ENCODE results near the gene PRSS38. TPM values are rescaled to one million over a fixed set of nuclear protein-coding genes. Genes with fewer than 3 reads are reported as not detected.

Gene PRSS38
- total and polyA plus RNA-seq, 10 of the 15 experiments (the other 5 are each of a cell fraction or from before 2014, with no cell fraction given), result not detected

GRCh38 chr1:227779021-227779441 is 36.4 kb upstream of the PRSS38 start:
- Histone ChIP-seq H3K36me3 (ENCODE audit: control insufficient read depth in 2 of 2, insufficient read depth in 2 of 2, low read length in 1 of 2) (peaks cover 4 to 11% of the 10 kb centered on the region in 2 experiments; a peak in 3 of 4 replicates), H3K27me3 (replicated peaks in 1 of 2; ENCODE audit: control insufficient read depth in 2 of 2, insufficient read depth in 2 of 2, low read length in 1 of 2) (no peaks in the 10 kb centered on the region), H3K4me3 (no peak overlapping the region), H3K9ac (ENCODE audit: control insufficient read depth, insufficient read depth, low read length) (no peak overlapping the region), H3K4me1 (ENCODE audit: control insufficient read depth, insufficient read depth, low read length) (no peaks in the 10 kb centered on the region), H3K27ac (ENCODE audit: control insufficient read depth, insufficient read depth) (no peak overlapping the region), H2AFZ (ENCODE audit: control insufficient read depth, low read depth, low read length) (no peak overlapping the region), H4K20me1 (ENCODE audit: control insufficient read depth, insufficient read depth) (no peaks in the 10 kb centered on the region), H3K9me3 (replicated peaks; ENCODE audit: control insufficient read depth, insufficient read depth, low read length) (no peaks in the 10 kb centered on the region), H3K79me2 (ENCODE audit: control insufficient read depth, insufficient read depth, low read length) (no peaks in the 10 kb centered on the region), H3K4me2 (ENCODE audit: control insufficient read depth, insufficient read depth) (no peak overlapping the region)
- no TSS peak for BruUV-seq (replicated peaks)
- DNase-seq (ENCODE audit: low read depth, low spot score) (no peak), FAIRE-seq (no peak), ATAC-seq (no peak)
- no peak for TF ChIP-seq RFX5 (IDR thresholded peaks at IDR 0.05; ENCODE audit: low read depth, low read length)
- no peak for TF ChIP-seq ETV6 (conservative IDR thresholded peaks at IDR 0.05 in 1 of 2, IDR thresholded peaks at IDR 0.05 in 1 of 2; ENCODE audit: borderline replicate concordance in 1 of 2, low read depth in 1 of 2)
- no peak for TF ChIP-seq BCL11A (IDR thresholded peaks at IDR 0.05; ENCODE audit: low read depth, low read length)
- TF ChIP-seq, protein P1, sequence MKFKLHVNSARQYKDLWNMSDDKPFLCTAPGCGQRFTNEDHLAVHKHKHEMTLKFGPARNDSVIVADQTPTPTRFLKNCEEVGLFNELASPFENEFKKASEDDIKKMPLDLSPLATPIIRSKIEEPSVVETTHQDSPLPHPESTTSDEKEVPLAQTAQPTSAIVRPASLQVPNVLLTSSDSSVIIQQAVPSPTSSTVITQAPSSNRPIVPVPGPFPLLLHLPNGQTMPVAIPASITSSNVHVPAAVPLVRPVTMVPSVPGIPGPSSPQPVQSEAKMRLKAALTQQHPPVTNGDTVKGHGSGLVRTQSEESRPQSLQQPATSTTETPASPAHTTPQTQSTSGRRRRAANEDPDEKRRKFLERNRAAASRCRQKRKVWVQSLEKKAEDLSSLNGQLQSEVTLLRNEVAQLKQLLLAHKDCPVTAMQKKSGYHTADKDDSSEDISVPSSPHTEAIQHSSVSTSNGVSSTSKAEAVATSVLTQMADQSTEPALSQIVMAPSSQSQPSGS (IDR thresholded peaks at IDR 0.05; ENCODE audit: low read length), result no peak
- no peak for TF ChIP-seq JUND (IDR thresholded peaks at IDR 0.05; ENCODE audit: low read depth, low read length)
- TF ChIP-seq, protein P2, sequence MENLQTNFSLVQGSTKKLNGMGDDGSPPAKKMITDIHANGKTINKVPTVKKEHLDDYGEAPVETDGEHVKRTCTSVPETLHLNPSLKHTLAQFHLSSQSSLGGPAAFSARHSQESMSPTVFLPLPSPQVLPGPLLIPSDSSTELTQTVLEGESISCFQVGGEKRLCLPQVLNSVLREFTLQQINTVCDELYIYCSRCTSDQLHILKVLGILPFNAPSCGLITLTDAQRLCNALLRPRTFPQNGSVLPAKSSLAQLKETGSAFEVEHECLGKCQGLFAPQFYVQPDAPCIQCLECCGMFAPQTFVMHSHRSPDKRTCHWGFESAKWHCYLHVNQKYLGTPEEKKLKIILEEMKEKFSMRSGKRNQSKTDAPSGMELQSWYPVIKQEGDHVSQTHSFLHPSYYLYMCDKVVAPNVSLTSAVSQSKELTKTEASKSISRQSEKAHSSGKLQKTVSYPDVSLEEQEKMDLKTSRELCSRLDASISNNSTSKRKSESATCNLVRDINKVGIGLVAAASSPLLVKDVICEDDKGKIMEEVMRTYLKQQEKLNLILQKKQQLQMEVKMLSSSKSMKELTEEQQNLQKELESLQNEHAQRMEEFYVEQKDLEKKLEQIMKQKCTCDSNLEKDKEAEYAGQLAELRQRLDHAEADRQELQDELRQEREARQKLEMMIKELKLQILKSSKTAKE (IDR thresholded peaks at IDR 0.05; ENCODE audit: low read depth, poor library complexity, severe bottlenecking), result no peak
- no peak for TF ChIP-seq ZBED1 (IDR thresholded peaks at IDR 0.05; ENCODE audit: borderline replicate concordance)
- no peak for TF ChIP-seq NBN (IDR thresholded peaks at IDR 0.05)
- TF ChIP-seq POLR2AphosphoS5 (IDR thresholded peaks at IDR 0.05; ENCODE audit: low read length), result no peak
- no peak for TF ChIP-seq MYB (IDR thresholded peaks at IDR 0.05; ENCODE audit: borderline replicate concordance, low read depth, low read length)
- TF ChIP-seq NR2F1 (conservative IDR thresholded peaks at IDR 0.05), result no peak
- TF ChIP-seq ZNF384 (IDR thresholded peaks at IDR 0.05; ENCODE audit: borderline replicate concordance, low read depth, low read length), result no peak
- no peak for TF ChIP-seq WRNIP1 (IDR thresholded peaks at IDR 0.05; ENCODE audit: borderline replicate concordance, low read depth, low read length)
- no peak for TF ChIP-seq YBX1 (IDR thresholded peaks at IDR 0.05)
- TF ChIP-seq TARDBP (IDR thresholded peaks at IDR 0.05; ENCODE audit: borderline replicate concordance), result no peak
- no peak for TF ChIP-seq RELA (IDR thresholded peaks at IDR 0.05; ENCODE audit: borderline replicate concordance, partially characterized antibody)
- TF ChIP-seq ZNF24 (IDR thresholded peaks at IDR 0.05), result no peak
- no peak for TF ChIP-seq GATAD2B (conservative IDR thresholded peaks at IDR 0.05; ENCODE audit: low read depth)
- TF ChIP-seq TCF3 (IDR thresholded peaks at IDR 0.05; ENCODE audit: borderline replicate concordance, insufficient read depth, low read depth, low read length), result no peak
- RAD21 ChIA-PET (ENCODE audit: unreplicated experiment), result no interaction called here
- POLR2A ChIA-PET, result interaction anchor here (0.5 kb wide), 1 partner anchor 38 kb away, joined by 3 read pairs; no protein-coding TSS in a partner anchor
- in situ Hi-C loops (cut with MboI) (no loop called here), intact Hi-C loops (cut with micrococcal nuclease; ENCODE audit: unreplicated experiment) (no loop called here)
- WGBS (ENCODE audit: insufficient coverage, insufficient replicate concordance, low lambda C conversion rate, missing lambda C conversion rate), result 97% methylated on average over 10 of the region's 10 CpGs
- SMC1A ChIA-PET (ENCODE audit: uncharacterized antibody, unreplicated experiment), result no interaction called here
- CTCF ChIA-PET, result interaction anchor here (1.3 kb wide), 1 partner anchor 175 kb away, joined by 3 read pairs; no protein-coding TSS in a partner anchor

Measured in GM12878 (cell line).